NCI-H2227 (cell line): ENCODE measurements around the gene ZBTB7C.

Experiments
- DNase-seq: peaks from one replicate; lab custom pipeline; 2025; ENCODE audit not compliant: unreplicated experiment; lab: John Stamatoyannopoulos, UW

The ZBTB7C gene

DNA sequence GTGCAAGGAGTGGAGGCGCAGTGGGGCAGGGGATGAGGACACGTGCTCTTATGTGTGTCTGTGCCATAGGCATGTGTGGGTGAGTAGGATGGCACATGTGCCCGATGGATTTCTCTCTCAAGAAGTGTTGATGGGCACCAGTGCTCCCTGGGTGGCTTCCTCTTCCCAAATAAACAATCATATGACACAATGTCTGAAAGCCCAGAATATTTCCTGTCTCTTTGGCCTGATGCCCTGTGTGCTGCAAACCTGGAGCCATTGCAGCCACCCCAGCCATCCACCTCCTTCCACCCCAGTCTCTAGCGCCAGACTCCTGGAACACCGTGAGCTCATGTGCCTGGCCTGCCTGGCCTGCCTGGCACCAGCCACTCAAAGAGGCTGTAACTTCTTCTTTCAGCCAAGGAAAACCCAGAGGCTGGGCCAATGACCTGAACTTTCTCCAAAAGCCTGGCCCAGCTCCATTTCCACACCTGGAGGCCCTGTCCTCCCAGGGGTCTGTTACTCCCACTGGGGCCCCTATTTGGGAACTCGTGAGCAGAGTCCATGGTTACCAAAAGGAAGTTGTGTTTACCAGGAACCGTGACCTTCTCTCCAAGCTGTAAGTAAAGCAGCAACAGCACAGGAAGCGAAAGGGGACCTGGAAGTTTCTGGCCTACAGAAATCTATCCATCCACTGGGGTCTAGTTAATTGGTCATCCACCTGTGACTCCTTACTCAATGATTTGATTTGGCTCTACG is 9.5 kb upstream of the ZBTB7C start:
- no peak for DNase-seq

DNA sequence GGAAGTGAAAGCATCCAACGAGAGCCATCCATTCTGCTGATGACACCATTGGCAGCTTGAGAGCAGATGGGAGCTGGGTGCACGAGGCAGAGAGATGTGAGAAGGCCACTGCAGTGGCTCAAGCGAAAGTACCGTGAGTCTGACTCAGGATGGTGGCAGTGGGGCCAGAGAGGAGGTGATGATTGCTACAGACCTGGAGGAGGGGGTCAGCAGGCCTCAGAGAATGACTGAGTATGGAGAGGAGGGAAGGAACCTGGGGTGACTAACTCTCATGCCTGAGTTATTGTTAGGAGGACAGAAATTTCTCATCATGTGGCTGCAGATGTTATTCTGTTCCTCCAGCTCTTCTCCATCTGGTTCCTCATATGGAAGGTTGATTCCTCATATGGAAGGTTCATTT is 8.8 kb upstream of the ZBTB7C start:
- DNase-seq: no peak

DNA sequence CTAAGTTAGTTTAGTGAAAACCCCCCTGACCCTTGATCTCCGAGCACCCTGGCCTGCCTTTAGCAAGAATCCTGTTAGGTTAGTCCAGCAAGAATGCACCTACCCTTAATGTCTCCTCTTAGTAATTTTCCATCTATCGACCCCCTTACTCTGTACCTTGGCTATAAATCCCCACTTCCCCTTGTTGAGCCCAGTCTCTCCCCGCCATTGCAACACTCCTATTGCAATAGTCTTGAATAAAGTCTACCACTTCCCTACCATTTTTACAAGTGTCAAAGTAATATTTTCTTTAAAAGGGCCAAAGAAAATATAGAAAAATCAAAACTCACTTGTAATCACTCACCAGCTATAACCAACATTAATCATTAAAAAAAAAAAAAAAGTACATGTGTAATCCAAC is 4.2 kb upstream of the ZBTB7C start:
- DNase-seq: no peak

DNA sequence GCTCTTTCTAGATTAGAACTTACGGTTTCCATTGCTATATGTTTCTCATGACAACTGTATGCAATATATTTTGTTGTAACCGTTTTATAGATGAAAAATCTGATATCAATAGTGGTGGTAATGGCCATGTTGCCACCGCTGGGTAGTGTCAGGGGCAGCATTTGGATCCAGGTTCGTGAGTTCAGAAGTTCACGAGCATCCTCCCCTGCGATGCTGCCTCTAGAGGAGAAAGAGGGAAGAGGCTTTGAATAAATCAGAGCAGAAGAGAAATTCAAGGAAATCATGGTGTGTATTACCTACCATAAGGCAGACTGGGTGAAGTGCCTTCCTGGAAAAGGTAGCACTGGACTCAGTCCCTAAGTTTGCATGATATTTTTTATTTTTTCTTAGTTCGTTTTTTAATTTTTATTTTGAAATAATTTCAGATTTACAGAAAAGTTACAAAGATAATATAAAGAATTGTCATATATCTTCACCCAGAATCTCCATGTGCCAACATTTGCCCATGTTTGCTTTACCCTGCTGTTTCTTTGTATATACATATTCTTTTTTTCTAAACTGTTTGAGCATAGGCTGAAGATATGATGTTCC is 3.3 kb upstream of the ZBTB7C start:
- peak; percentile 62 for DNase-seq

DNA sequence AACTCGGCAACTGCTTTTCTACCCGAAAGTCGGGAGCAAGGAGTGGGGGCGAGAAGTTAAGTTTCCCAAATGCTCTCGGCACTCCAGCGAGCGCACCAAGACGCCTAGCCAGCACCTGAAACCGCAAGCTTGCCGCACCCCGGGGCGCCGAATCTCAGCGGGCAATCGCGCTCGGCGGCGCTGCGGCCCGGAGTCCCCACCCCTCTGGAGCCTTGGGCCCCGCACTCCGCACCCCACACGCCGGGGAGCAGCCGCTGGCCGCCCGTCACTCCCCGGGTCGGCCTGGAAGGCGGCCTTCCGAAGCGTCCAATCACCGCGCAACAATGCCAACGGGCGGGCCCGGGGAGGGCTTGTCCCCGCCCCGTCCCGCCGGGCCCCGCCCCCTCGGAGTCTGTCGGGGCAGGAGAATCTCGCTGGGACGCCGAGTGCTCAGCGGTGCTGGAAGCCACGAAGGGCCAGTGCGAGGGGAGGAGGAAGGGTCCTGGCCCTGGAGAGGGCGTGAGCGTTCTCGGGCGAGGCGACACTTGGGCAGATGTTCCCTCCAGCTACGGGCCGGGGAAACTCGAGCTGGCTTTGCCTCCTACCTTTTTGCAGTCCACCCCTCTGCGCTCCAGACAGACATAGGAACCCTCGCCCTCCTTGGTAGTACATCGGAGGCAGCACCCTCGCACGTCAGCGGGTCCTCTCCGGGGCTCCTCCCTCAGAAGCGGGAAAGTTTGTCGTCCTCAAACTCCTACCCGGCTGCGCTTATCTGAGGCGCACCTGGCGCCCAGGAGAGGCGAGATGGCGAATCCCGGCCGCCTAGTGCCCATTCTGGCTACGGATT is 1.1 kb upstream of the ZBTB7C start:
- DNase-seq: peak; percentile 89

DNA sequence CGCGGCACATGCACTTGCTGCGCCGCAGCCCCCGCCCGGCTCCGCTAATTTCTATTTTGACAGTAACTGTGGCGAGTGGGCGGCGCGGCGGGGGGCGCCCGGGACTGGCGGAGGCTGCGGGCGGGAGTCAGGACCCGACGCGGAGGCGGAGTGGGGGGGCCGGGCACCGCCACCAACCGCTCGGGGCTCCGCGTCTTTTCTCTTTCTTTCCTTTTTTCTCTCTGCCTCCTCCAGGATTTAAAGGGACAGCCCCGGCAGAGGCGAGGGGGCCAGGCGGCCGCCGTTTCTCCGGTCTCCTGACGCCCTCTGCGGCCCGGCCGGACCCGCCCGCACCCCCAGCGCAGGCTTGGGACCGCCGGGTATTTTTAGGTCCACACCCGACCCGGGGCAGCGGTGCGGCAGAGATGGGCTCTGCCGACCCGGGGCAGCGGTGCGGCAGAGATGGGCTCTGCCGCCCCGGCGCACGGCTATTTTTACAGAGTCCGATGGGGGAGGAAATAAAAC is 460 bp upstream of the ZBTB7C start:
- DNase-seq: peak; percentile 72

DNA sequence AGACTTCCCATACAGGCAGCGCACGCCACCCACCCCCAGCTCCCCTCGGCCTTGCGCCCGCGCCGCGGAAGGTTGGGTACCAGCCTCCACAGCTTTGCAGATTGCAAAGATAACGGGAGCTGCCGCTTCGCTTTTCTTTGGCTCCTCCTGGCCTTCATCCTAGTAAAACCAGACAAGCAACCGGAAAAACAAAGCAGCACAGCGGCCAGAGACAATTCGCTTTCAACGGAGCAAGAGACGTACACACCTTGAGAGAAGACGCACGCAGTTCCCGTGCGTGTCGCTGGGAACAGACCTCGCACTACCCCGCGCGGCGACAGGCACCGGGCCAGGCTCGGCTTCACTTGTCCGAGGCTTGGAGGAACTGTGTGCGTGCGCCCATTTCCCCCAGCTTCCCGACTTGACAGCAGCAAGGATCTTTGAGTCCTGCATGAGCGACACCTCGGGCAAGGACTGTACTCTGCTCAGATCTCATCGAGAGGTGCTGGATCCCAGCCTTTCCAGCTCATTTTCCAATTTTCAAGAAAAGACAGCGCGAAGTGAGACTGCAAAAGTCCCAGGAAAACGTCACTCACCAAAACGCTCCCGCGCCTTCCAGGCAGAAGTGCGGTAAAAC is 964 bp downstream of the ZBTB7C start:
- DNase-seq: no peak

DNA sequence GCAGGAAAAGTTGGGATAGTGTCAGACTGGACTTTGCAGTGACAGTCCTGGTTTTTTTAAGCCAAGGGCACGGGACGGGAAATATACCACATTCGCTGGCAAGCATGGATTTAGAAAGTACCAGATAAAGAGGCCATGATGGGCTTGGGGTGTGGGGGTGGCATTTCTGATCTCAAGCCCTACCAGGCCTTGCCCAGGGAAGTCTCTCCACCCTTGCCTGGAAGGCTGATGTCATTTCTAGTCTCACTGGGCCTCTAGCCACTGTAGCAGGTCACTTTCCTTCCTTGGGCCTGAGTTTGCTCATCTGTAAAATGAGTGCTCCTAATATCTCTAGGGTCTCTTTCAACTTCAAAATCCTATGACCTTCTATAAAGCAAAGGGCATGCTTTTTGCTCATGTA is 1.8 kb downstream of the ZBTB7C start:
- no peak for DNase-seq

DNA sequence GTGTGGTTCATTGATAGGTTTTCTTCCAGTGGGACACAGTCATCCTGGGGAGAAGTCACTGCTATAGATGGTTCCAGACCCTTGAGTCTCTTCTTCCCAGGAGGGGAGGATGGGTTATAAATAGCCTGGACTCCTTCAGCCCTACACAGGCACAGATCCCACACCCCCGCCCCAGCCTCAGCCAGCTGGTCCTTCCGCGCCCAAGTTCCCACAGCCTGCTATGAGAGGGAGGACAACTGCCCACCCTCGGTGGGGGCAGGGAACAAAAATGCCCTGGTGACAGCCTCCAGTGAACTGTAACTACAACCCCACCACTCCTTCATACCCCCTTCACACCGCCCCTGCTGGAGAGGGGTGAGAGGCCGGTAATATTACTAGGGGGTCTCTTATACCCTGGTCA is 3.2 kb downstream of the ZBTB7C start:
- DNase-seq: no peak

DNA sequence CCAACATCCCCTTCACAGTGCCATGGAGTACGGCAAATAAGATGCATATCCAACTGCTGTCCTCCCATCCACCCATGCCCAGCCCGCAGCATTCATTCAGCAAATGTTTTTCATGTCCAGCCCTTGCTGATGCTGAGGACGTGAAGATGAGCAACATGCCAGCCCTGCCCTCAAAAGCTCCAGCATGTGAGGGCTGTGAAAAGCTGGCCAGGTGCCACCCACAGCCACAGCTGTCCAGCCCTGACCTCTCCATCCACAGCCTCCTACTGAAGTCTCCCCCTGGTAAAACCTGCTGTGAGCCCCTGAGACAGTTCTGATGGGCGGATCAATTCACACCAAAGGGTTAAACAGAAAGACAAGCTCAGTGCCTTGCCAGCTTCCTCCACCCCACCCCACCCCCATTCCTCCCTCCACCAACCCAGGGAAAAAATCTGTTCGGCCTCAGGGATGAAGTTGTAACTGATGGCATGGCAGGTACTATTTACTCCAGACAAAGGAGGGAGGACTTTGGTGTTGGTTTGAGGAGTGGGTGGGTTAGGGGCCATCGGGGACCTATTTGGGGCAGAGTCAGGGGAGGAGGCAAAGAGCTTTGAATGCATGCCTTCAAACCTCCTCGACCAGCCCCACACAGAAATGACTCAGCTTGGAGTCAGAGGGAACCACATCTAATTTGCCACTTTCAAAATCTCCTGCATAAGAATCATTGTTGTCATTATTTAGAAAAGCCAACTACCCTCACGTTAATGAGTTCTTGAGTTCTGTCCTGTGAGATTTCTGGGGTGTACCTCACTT is 4.3 kb downstream of the ZBTB7C start:
- no peak for DNase-seq

DNA sequence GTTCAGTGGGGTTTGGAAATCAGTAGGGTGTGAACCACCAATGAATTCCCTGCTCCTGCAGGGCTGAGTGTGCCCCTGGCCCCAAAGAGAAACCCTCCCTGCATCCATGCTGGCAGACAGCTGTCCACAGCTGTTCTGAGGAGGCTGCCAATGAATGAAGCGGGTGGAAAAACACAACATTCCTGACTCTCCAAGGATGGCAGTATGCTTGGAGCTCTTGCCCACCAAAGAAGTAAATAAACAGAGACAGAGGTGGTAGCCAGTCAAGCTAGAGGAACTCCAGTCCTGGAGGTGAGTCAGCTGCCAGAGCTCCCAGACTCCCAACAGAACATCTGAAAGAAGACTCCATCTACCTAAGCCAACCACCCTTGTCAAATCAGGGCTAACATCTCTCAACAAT is 6.2 kb downstream of the ZBTB7C start:
- no peak for DNase-seq

DNA sequence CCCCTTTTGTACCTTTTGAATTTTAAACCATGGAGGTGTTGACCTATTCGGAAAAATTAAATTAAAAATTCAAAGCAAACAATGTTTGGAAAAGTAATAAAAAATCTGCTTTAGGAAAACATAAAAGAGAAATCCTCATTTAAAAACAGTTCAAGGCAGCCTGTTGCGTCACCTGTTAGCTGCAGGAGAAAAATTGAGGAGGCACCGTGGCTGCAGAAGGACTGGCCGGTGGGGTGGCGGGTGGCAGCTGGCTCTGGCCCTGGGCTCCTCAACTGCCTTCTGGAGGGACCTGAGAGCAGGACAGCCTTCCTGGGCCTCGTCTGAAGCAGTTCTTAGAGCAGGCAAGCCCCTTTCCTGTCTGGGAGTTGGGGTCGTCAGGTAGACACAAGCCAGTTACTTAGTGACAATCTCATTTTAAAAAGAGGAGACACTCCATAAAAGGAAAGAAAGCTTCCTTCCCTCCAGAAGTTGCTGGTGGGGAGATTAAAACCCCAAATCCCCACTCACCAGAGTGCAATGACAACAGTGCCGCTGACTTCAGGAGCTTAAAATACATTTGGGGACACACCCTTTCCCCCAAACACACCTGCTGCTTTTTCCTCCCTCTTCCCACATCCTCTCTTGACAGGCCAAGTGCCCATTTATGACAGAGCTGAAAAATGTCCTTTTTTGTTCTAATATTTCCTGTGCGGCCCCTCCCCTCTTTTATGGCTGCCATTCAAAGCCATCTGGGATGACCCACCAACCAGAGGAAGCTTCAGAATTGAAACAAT is 9.7 kb downstream of the ZBTB7C start:
- no peak for DNase-seq

DNA sequence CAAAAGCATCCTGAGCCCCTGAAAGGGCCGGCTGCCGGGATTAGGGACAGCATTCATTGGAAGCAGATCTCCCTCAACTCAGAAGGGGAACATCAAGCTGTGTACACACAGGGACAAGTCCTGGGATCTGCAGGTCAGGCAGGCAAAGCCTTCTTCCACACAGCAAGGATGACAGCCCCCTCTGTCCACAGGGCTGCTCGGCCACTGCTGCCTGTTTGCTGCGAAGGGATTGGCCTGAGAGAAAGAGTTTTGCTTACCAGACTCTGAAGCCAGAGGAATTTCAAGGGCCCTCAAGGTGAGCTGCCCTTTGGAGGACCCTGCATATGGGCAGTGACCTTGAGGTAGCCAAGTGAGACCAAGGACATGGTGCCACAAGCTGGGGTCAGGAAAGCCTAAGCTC is 11.1 kb downstream of the ZBTB7C start:
- DNase-seq: no peak

DNA sequence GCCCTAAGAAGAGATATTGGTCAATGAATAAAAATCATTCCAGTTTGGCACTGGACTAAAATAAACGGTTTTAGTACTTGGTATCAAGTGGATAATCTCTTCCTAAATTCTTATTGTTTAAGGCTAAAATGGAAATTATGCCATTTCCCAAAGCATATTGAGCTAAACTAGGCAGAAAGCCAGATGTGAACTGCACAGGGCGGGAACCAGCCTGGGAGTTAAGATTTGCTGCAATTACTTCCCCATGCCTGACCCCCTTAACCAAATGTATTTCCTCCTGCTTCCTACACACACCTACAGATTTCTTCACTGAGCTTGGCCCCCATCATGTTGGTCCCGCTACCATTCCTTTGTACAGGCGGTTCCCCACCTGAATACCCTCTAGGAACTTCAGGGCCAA is 12.2 kb downstream of the ZBTB7C start:
- DNase-seq: no peak

DNA sequence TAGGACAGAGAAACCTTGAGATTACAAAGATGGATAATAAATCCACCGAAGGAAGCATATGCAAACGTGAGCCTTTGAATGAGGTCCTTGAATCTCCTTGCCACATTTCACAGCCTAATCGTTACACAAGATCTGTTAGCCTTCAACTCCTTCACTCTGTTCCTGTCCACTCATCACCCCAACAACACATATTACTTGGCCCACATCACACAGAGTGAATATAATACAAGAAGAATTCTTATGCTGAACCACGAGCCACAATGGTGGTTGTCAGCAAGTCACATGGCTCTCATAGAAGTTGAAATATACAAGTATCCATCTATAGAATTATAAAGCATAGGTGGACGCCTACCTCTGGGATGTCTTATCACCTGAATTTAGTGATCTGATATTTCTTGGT is 12.6 kb downstream of the ZBTB7C start:
- no peak for DNase-seq

DNA sequence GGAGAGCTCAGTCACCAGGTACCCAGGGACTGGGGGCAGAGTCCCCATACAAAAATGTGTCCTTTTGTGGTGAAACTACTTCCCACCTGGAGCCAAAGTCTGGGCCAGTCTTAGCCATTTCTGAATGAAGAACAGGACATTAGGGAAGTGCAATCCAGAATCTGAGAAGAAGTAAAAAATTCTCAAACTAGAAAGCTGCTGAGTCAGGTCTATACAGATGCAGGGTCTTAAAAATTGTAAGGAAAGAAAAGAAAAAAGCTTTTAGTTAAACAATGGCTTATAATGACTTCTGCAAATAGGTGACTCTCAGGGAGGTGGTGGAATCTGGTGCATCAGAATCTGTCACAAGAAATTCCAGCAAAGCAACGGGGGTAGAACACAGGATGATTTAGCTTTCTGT is 13.5 kb downstream of the ZBTB7C start:
- DNase-seq: no peak

DNA sequence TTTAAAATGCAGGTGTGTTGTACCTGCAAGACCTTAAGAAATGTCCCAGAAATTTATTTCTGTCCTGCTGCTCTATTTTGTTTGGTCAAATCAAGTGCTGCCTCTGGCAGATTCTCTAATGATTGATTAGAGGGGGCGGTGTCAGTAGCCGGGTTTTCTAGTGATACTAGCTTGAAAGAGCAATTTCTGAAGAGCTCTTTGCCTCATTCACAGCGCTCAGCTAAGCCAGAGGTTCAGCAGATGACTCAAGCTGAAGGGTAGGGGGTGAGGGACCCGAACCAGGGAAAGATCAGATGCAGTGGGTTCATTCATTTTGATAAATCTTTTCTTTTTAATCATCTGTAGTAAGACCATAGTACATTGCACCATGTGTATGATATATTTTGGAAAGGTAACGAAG is 15.0 kb downstream of the ZBTB7C start:
- DNase-seq: peak; percentile 10

DNA sequence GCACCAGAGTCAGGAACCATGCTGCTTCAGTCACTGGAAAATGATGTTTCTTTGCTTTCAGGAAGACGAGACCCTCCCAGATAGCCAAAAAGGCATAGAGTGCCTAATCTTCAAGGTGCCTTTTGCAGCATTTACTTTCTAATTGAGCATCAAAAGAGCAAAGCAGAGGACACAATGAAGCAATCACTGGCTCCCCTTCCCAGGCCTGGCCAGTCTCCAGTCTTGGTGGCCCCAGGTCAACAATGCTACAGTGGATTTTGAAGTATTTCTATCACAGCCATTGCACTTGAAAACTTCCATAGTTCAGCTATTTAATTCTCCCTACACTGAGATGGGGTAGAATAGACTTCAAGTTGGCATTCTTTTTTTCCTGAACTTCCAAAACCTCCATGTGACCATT is 15.4 kb downstream of the ZBTB7C start:
- DNase-seq: no peak

DNA sequence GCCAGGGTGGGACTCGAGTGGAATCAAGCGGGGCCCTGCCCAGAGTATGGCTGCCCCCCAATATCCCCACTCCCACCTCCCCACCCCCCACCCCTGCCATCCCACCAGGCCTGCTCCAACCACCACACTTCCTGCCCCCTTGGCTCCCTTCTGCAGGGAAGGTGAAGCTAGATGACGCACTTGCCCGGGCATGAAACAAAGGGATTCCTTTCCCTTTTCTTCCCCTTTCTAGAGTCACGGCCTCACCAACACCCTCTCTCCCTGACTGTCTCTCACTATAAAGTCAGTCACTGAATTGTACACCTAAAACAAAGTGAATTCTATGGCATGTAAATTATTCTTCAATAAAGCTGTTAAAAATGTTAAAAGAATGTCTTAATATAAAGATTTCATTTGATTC is 16.0 kb downstream of the ZBTB7C start:
- DNase-seq: no peak

DNA sequence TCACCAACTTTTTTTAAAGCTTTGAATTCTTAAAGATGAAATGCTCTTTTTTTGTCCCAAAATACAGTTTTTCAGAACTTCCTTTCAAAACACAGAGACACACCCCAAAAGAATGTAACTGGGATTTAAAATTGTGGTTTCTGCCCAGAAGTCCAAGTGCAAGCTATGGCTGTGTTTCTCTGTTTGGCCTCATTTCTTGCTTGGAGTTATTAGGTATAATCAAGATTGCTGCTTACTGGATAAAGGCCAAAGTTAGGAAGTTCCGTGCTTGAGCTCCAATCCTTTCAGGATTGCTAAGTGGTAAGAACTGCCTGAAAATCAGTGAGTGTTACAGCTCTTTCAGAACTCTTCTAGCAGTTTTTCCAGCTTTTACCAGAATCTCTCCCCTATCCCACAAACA is 16.9 kb downstream of the ZBTB7C start:
- DNase-seq: no peak
